H9 (cell line): ENCODE results near the gene OSBPL1A. TPM values are rescaled to one million over a fixed set of nuclear protein-coding genes. Genes with fewer than 3 reads are reported as not detected.

Source experiments
- DNase-seq: peaks from one replicate; pipeline ENCODE4 v3.0.0-alpha.2; 2017
- H2AFZ ChIP-seq: one replicate; pipeline ENCODE4 v1.6.1; 2013; ENCODE audit warnings: mild to moderate bottlenecking, low read length, control low read depth, moderate library complexity
- H2AK5ac ChIP-seq: 2 replicates; pipeline ENCODE4 v1.6.1; 2013; ENCODE audit warnings: low read length, control low read depth, mixed read lengths; ENCODE audit not compliant: insufficient read length
- H2BK120ac ChIP-seq: one replicate; pipeline ENCODE4 v1.6.1; 2013; ENCODE audit warnings: low read depth, mild to moderate bottlenecking, low read length, control low read depth, inconsistent platforms; ENCODE audit not compliant: poor library complexity, severe bottlenecking
- H2BK12ac ChIP-seq: 2 replicates; pipeline ENCODE4 v1.6.1; 2013; ENCODE audit warnings: low read length, control low read depth, mixed read lengths, low read depth; ENCODE audit not compliant: insufficient read length
- H2BK15ac ChIP-seq: 2 replicates; pipeline ENCODE4 v1.6.1; 2013; ENCODE audit warnings: low read depth, low read length, control low read depth
- H2BK20ac ChIP-seq: one replicate; pipeline ENCODE4 v1.6.1; 2013; ENCODE audit warnings: low read depth, mild to moderate bottlenecking, low read length, control low read depth, inconsistent platforms; ENCODE audit not compliant: poor library complexity, severe bottlenecking
- H2BK5ac ChIP-seq: 2 replicates; pipeline ENCODE4 v1.6.1; 2013; ENCODE audit warnings: low read length, control low read depth, mixed read lengths; ENCODE audit not compliant: insufficient read length
- H3K14ac ChIP-seq: 2 replicates; pipeline ENCODE4 v1.6.1; 2013; ENCODE audit warnings: low read length, control low read depth; ENCODE audit not compliant: insufficient read depth
- H3K18ac ChIP-seq: 2 replicates; pipeline ENCODE4 v1.6.1; 2013; ENCODE audit warnings: low read depth, mild to moderate bottlenecking, mixed read lengths, low read length, control low read depth; ENCODE audit not compliant: insufficient read length
- H3K23ac ChIP-seq: 2 replicates; pipeline ENCODE4 v1.6.1; 2013; ENCODE audit warnings: low read length, control low read depth, mixed read lengths, low read depth; ENCODE audit not compliant: insufficient read length
- H3K23me2 ChIP-seq: 2 replicates; pipeline ENCODE4 v1.6.1; 2013; ENCODE audit warnings: low read depth, mild to moderate bottlenecking, mixed read lengths, low read length, control low read depth; ENCODE audit not compliant: insufficient read length, poor library complexity, severe bottlenecking
- H3K27ac ChIP-seq: 2 replicates; pipeline ENCODE4 v1.5.1; 2013; ENCODE audit warnings: low read length, control low read depth, mixed read lengths, low read depth; ENCODE audit not compliant: insufficient read length
- H3K27me3 ChIP-seq: 2 replicates; pipeline ENCODE4 v1.6.1; 2013; ENCODE audit warnings: low read length, control low read depth, inconsistent platforms; ENCODE audit not compliant: insufficient read depth
- H3K4ac ChIP-seq: 2 replicates; pipeline ENCODE4 v1.6.1; 2013; ENCODE audit warnings: low read depth, mild to moderate bottlenecking, control low read depth, inconsistent platforms, low read length, moderate library complexity
- H3K4me1 ChIP-seq: 2 replicates; pipeline ENCODE4 v1.6.1; 2013; ENCODE audit warnings: low read length, control low read depth, inconsistent platforms; ENCODE audit not compliant: insufficient read depth
- H3K4me2 ChIP-seq: 2 replicates; pipeline ENCODE4 v1.6.1; 2013; ENCODE audit warnings: low read length, control low read depth, mixed read lengths; ENCODE audit not compliant: insufficient read length, insufficient read depth
- H3K56ac ChIP-seq: 2 replicates; pipeline ENCODE4 v1.6.1; 2013; ENCODE audit warnings: low read depth, mild to moderate bottlenecking, mixed read lengths, low read length, control low read depth; ENCODE audit not compliant: insufficient read length
- H3K79me1 ChIP-seq: 2 replicates; pipeline ENCODE4 v1.6.1; 2013; ENCODE audit warnings: low read depth, mild to moderate bottlenecking, moderate library complexity, low read length, control low read depth, inconsistent platforms; ENCODE audit not compliant: insufficient read depth, poor library complexity, severe bottlenecking
- H3K79me2 ChIP-seq: 2 replicates; pipeline ENCODE4 v1.6.1; 2013; ENCODE audit warnings: low read length, control low read depth, inconsistent platforms; ENCODE audit not compliant: insufficient read depth
- H3K9ac ChIP-seq: 2 replicates; pipeline ENCODE4 v1.6.1; 2013; ENCODE audit warnings: low read length, control low read depth, mixed read lengths; ENCODE audit not compliant: insufficient read length; ENCODE audit errors: extremely low read depth
- H3K9me3 ChIP-seq: one replicate; pipeline ENCODE4 v1.6.1; 2013; ENCODE audit warnings: low read depth, low read length, inconsistent platforms; ENCODE audit not compliant: control insufficient read depth
- H3T11ph ChIP-seq: one replicate; pipeline ENCODE4 v1.6.1; 2013; ENCODE audit warnings: mild to moderate bottlenecking, low read length, control low read depth, inconsistent platforms
- H4K20me1 ChIP-seq: one replicate; pipeline ENCODE4 v1.6.1; 2013; ENCODE audit not compliant: control insufficient read depth, insufficient read length, insufficient read depth
- H4K5ac ChIP-seq: 2 replicates; pipeline ENCODE4 v1.6.1; 2013; ENCODE audit warnings: low read depth, mild to moderate bottlenecking, mixed read lengths, low read length, control low read depth; ENCODE audit not compliant: insufficient read length
- H4K8ac ChIP-seq: replicated peaks from 2 replicates; pipeline ENCODE4 v1.6.1; 2013; ENCODE audit warnings: low read length, control low read depth, mixed read lengths, low read depth; ENCODE audit not compliant: insufficient read length
- H4K91ac ChIP-seq: 2 replicates; pipeline ENCODE4 v1.6.1; 2013; ENCODE audit warnings: low read depth, mild to moderate bottlenecking, moderate library complexity, mixed read lengths, low read length, control low read depth; ENCODE audit not compliant: insufficient read length
- H3K27ac Mint-ChIP-seq, 3 experiments: 2 replicates in 2 of 3; 3 replicates in 1 of 3; pipeline ENCODE4 v1.8.0; 2020 to 2021; ENCODE audit warnings: mixed read lengths in 3 of 3, mild to moderate bottlenecking in 1 of 3, moderate library complexity in 1 of 3
- H3K27me3 Mint-ChIP-seq: 2 replicates; pipeline ENCODE4 v1.8.0; 2021; ENCODE audit warnings: low read depth, mild to moderate bottlenecking, moderate library complexity, mixed read lengths
- H3K36me3 Mint-ChIP-seq, 3 experiments: 2 replicates in 2 of 3; 3 replicates in 1 of 3; pipeline ENCODE4 v1.8.0; 2020 to 2021; ENCODE audit warnings: low read depth in 3 of 3, mixed read lengths in 3 of 3; ENCODE audit not compliant: insufficient read depth in 1 of 3
- H3K4me1 Mint-ChIP-seq, 2 experiments: 2 replicates each; pipeline ENCODE4 v1.8.0; 2020; ENCODE audit warnings: mixed read lengths in 2 of 2
- H3K4me3 Mint-ChIP-seq, 2 experiments: 2 replicates in 1 of 2; 3 replicates in 1 of 2; pipeline ENCODE4 v1.8.0; 2020 to 2021; ENCODE audit warnings: mild to moderate bottlenecking in 2 of 2, mixed read lengths in 2 of 2, moderate library complexity in 1 of 2
- H3K9me3 Mint-ChIP-seq, 2 experiments: 2 replicates in 1 of 2; 3 replicates in 1 of 2; pipeline ENCODE4 v1.8.0; 2020; ENCODE audit warnings: mild to moderate bottlenecking in 2 of 2, mixed read lengths in 2 of 2, moderate library complexity in 1 of 2
- whole genome bisulfite sequencing: extraction: QIAGEN DNeasy Blood & Tissue Kit; methylation state at CpG from one replicate; pipeline ENCODE4 v1.1.7; 2013; ENCODE audit warnings: missing lambda C conversion rate, low lambda C conversion rate, mixed read lengths; ENCODE audit not compliant: insufficient read length; ENCODE audit errors: extremely low coverage; 5-methylcytosine and 5-hydroxymethylcytosine counted together
- total RNA-seq: library from RNA; stranded (reverse); gene quantifications from 2 replicates; pipeline ENCODE4 v1.2.1, GENCODE V29; 2021
- TF ChIP-seq, protein P1 (sequence below): fragments of 200-600 bp; sonication (generic); conservative IDR thresholded peaks from 3 replicates; pipeline ENCODE4 v1.8.0; 2021; ENCODE audit warnings: antibody characterized with exemption, mild to moderate bottlenecking

The OSBPL1A gene
- total RNA-seq, 1 experiment from 2014 or later = 33.9 TPM

DNA sequence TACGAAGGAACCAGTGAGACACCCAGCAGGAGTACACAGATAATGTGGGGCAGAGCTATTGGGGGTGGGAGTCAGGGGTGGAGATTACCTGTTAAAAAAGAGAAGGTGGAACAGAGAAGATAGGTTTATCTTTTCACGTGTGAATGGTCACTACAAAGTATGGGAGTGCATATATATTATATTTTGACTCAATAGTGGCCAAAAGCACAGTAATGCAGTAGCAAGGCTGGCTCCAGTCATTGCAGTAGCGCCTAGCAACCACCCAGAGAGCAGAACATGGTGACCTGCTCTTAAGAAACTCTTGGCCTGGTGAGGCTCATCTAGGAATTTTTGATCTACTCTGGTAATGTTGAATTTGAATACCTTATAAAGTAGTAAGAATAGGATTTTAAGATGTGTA lies 29.9 kb upstream of the OSBPL1A start:
- Histone ChIP-seq H3K23ac (no peak overlapping the region), H4K8ac (no peak overlapping the region), H3K4ac (no peak overlapping the region)

More for the DNA sequence above, 29.9 kb upstream of the OSBPL1A start:
- Mint-ChIP-seq H3K27me3 (peaks cover 4% of the 10 kb centered on the region; the same call in 1 of the 2 replicates), H3K27ac (peak overlapping the region; percentile 94 to 98 (median 97); a peak in 6 of 7 replicates), H3K9me3 (no peaks in the 10 kb centered on the region), H3K4me3 (peak overlapping the region; percentile 87 to 89), H3K36me3 (peaks cover 11 to 29% (median 17%) of the 10 kb centered on the region in 3 experiments; a peak in 6 of 7 replicates), H3K4me1 (peaks cover 22 to 23% of the 10 kb centered on the region in 2 experiments)
- H3K56ac ChIP-seq = no peak overlapping the region
- H2BK5ac ChIP-seq = no peak overlapping the region
- H2BK12ac ChIP-seq = no peak overlapping the region
- no peaks in the 10 kb centered on the region for H4K20me1 ChIP-seq
- H3K79me2 ChIP-seq = peaks cover 3% of the 10 kb centered on the region; the same call in 1 of the 2 replicates
- DNase-seq = no peak
- no peaks in the 10 kb centered on the region for H3K9me3 ChIP-seq
- no peak overlapping the region for H3T11ph ChIP-seq
- no peak overlapping the region for H4K91ac ChIP-seq
- H3K4me1 ChIP-seq = no peaks in the 10 kb centered on the region
- H4K5ac ChIP-seq = no peak overlapping the region
- H3K4me2 ChIP-seq = peak overlapping the region; percentile 97
- TF ChIP-seq, protein P1, sequence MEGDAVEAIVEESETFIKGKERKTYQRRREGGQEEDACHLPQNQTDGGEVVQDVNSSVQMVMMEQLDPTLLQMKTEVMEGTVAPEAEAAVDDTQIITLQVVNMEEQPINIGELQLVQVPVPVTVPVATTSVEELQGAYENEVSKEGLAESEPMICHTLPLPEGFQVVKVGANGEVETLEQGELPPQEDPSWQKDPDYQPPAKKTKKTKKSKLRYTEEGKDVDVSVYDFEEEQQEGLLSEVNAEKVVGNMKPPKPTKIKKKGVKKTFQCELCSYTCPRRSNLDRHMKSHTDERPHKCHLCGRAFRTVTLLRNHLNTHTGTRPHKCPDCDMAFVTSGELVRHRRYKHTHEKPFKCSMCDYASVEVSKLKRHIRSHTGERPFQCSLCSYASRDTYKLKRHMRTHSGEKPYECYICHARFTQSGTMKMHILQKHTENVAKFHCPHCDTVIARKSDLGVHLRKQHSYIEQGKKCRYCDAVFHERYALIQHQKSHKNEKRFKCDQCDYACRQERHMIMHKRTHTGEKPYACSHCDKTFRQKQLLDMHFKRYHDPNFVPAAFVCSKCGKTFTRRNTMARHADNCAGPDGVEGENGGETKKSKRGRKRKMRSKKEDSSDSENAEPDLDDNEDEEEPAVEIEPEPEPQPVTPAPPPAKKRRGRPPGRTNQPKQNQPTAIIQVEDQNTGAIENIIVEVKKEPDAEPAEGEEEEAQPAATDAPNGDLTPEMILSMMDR = no peak
- no peak overlapping the region for H2BK15ac ChIP-seq
- WGBS = no CpG with 5 or more reads among the region's 3 CpGs
- no peak overlapping the region for H2BK20ac ChIP-seq
- H2AK5ac ChIP-seq = no peak overlapping the region
- H3K23me2 ChIP-seq = peaks cover 16% of the 10 kb centered on the region
- H2AFZ ChIP-seq = no peak overlapping the region
- no peak overlapping the region for H3K27ac ChIP-seq
- no peak overlapping the region for H2BK120ac ChIP-seq
- H3K27me3 ChIP-seq = no peaks in the 10 kb centered on the region
- H3K18ac ChIP-seq = no peak overlapping the region
- no peaks in the 10 kb centered on the region for H3K79me1 ChIP-seq
- H3K9ac ChIP-seq = peak overlapping the region; percentile 86
- no peak overlapping the region for H3K14ac ChIP-seq
